Mesothelial cell of epicardium (in vitro differentiated cells): Measurements from ENCODE around the gene TTC7B. TPM values are rescaled to one million over a fixed set of nuclear protein-coding genes. Genes with fewer than 3 reads are reported as not detected.

Experiments used
- DNase-seq, 2 experiments: peaks; one replicate each; pipeline ENCODE4 v3.0.0; 2021; ENCODE audit warnings: low spot score in 2 of 2; ENCODE audit not compliant: unreplicated experiment in 2 of 2
- H3K27ac Mint-ChIP-seq: 2 replicates; pipeline ENCODE4 v1.8.0; 2021; ENCODE audit warnings: mixed read lengths
- H3K27me3 Mint-ChIP-seq: 2 replicates; pipeline ENCODE4 v1.8.0; 2021; ENCODE audit warnings: low read depth, mixed read lengths
- H3K36me3 Mint-ChIP-seq: 2 replicates; pipeline ENCODE4 v1.8.0; 2021; ENCODE audit warnings: mixed read lengths
- H3K4me1 Mint-ChIP-seq: 2 replicates; pipeline ENCODE4 v1.8.0; 2021; ENCODE audit warnings: mixed read lengths
- H3K4me3 Mint-ChIP-seq: 2 replicates; pipeline ENCODE4 v1.8.0; 2021; ENCODE audit warnings: mild to moderate bottlenecking, moderate library complexity, mixed read lengths
- H3K9me3 Mint-ChIP-seq: 2 replicates; pipeline ENCODE4 v1.8.0; 2021; ENCODE audit warnings: mixed read lengths
- CTCF ChIP-seq: fragments of 200-600 bp; sonication (generic); IDR thresholded peaks from one replicate; pipeline ENCODE4 v1.5.0; 2021; ENCODE audit warnings: antibody characterized with exemption; ENCODE audit not compliant: unreplicated experiment
- total RNA-seq: library from RNA; stranded (reverse); gene quantifications from 3 replicates; pipeline ENCODE4 v1.2.1, GENCODE V29; 2021

The TTC7B gene
- total RNA-seq, 1 donor from 2014 or later = 56.5 TPM

GRCh38 chr14:90788031-90788430, 28.2 kb downstream of the TTC7B start:
- no peak for TF ChIP-seq CTCF
- peaks cover 10% of the 10 kb centered on the region for H3K36me3 Mint-ChIP-seq
- no peak overlapping the region for H3K4me3 Mint-ChIP-seq
- no peaks in the 10 kb centered on the region for H3K4me1 Mint-ChIP-seq
- H3K27ac Mint-ChIP-seq = no peak overlapping the region
- no peaks in the 10 kb centered on the region for H3K27me3 Mint-ChIP-seq
- no peaks in the 10 kb centered on the region for H3K9me3 Mint-ChIP-seq
- DNase-seq = no peak

- Mint-ChIP-seq H3K27me3 (no peaks in the 10 kb centered on the region), H3K27ac (no peak overlapping the region), H3K4me3 (no peak overlapping the region), H3K9me3 (no peaks in the 10 kb centered on the region), H3K4me1 (no peaks in the 10 kb centered on the region), H3K36me3 (peaks cover 14% of the 10 kb centered on the region)
- DNase-seq = no peak
- TF ChIP-seq CTCF = no peak
Measured at GRCh38 chr14:90785876-90786450, 30.3 kb downstream of the TTC7B start.

GRCh38 chr14:90785471-90785870, 30.8 kb downstream of the TTC7B start:
- no peak for TF ChIP-seq CTCF
- Mint-ChIP-seq H3K36me3 (peaks cover 14% of the 10 kb centered on the region), H3K27ac (no peak overlapping the region), H3K27me3 (no peaks in the 10 kb centered on the region), H3K4me1 (no peaks in the 10 kb centered on the region), H3K4me3 (no peak overlapping the region), H3K9me3 (no peaks in the 10 kb centered on the region)
- no peak for DNase-seq

GRCh38 chr14:90784621-90785270, 31.5 kb downstream of the TTC7B start:
- no peaks in the 10 kb centered on the region for H3K4me1 Mint-ChIP-seq
- no peaks in the 10 kb centered on the region for H3K27me3 Mint-ChIP-seq
- no peak for TF ChIP-seq CTCF
- no peaks in the 10 kb centered on the region for H3K9me3 Mint-ChIP-seq
- DNase-seq = no peak
- no peak overlapping the region for H3K27ac Mint-ChIP-seq
- H3K4me3 Mint-ChIP-seq = no peak overlapping the region
- peaks cover 19% of the 10 kb centered on the region for H3K36me3 Mint-ChIP-seq

- TF ChIP-seq CTCF = no peak
- no peak for DNase-seq
- Mint-ChIP-seq H3K4me1 (no peaks in the 10 kb centered on the region), H3K4me3 (no peak overlapping the region), H3K36me3 (peaks cover 22% of the 10 kb centered on the region), H3K27ac (no peak overlapping the region), H3K9me3 (no peaks in the 10 kb centered on the region), H3K27me3 (no peaks in the 10 kb centered on the region)
Measured at GRCh38 chr14:90783344-90783743, 32.9 kb downstream of the TTC7B start.
